IPS DF 4.7 (cell line): Measurements from ENCODE around the gene FYB1.

Experiments
- DNase-seq: peaks from one replicate; pipeline ENCODE4 v3.0.0-alpha.2; 2013; ENCODE audit warnings: low spot score; ENCODE audit errors: extremely low read depth

Gene FYB1

GRCh38 chr5:39091940-39092580 lies 127.3 kb downstream of the FYB1 start:
- DNase-seq, result no peak

GRCh38 chr5:39083968-39084367 lies 135.4 kb downstream of the FYB1 start:
- no peak for DNase-seq

GRCh38 chr5:39082995-39083394 lies 136.4 kb downstream of the FYB1 start:
- no peak for DNase-seq

- no peak for DNase-seq
These were observed 138.7 kb downstream of the FYB1 start for GRCh38 chr5:39080597-39081204.

- no peak for DNase-seq
These were observed 139.2 kb downstream of the FYB1 start for GRCh38 chr5:39080168-39080567.

GRCh38 chr5:39079147-39079546 lies 140.2 kb downstream of the FYB1 start:
- no peak for DNase-seq

- no peak for DNase-seq
These were observed 142.3 kb downstream of the FYB1 start for GRCh38 chr5:39076757-39077728.

GRCh38 chr5:39076101-39076756 lies 143.1 kb downstream of the FYB1 start:
- DNase-seq, result no peak

GRCh38 chr5:39074017-39074814 lies 145.1 kb downstream of the FYB1 start, which contains the start of gene RICTOR:
TSS of gene RICTOR (minus strand) at chr5:39074399. CDS start at chr5:39074377, 22 bp downstream.
- DNase-seq, result no peak

GRCh38 chr5:39073767-39074016 lies 145.7 kb downstream of the FYB1 start:
- DNase-seq, result no peak

- DNase-seq, result no peak
These were observed 146.2 kb downstream of the FYB1 start for GRCh38 chr5:39072925-39073766.

GRCh38 chr5:39068099-39068498 lies 151.3 kb downstream of the FYB1 start:
- no peak for DNase-seq

- DNase-seq, result no peak
These were observed 154.9 kb downstream of the FYB1 start for GRCh38 chr5:39064450-39064849.

- no peak for DNase-seq
These were observed 156.3 kb downstream of the FYB1 start for GRCh38 chr5:39063037-39063436.

GRCh38 chr5:39062530-39062929 lies 156.8 kb downstream of the FYB1 start:
- DNase-seq, result no peak

GRCh38 chr5:39062104-39062503 lies 157.3 kb downstream of the FYB1 start:
- no peak for DNase-seq

- DNase-seq, result no peak
These were observed 160.3 kb downstream of the FYB1 start for GRCh38 chr5:39059064-39059463.

GRCh38 chr5:39058178-39058921 lies 161.0 kb downstream of the FYB1 start:
- no peak for DNase-seq

GRCh38 chr5:39057734-39058133 lies 161.6 kb downstream of the FYB1 start:
- no peak for DNase-seq
